DMS153 treated with DMSO at 0.1 percent for 48 hours (cell line): ENCODE measurements around the gene PPIP5K2.
"Not testable (repeated sequence)": the region's sequence is repeated elsewhere in the genome, so short reads cannot be mapped to it uniquely, and the experiment has no call there.

Experiments
- DNase-seq: peaks from one replicate; lab custom pipeline; 2025; ENCODE audit not compliant: unreplicated experiment; lab: John Stamatoyannopoulos, UW

Gene PPIP5K2

DNA sequence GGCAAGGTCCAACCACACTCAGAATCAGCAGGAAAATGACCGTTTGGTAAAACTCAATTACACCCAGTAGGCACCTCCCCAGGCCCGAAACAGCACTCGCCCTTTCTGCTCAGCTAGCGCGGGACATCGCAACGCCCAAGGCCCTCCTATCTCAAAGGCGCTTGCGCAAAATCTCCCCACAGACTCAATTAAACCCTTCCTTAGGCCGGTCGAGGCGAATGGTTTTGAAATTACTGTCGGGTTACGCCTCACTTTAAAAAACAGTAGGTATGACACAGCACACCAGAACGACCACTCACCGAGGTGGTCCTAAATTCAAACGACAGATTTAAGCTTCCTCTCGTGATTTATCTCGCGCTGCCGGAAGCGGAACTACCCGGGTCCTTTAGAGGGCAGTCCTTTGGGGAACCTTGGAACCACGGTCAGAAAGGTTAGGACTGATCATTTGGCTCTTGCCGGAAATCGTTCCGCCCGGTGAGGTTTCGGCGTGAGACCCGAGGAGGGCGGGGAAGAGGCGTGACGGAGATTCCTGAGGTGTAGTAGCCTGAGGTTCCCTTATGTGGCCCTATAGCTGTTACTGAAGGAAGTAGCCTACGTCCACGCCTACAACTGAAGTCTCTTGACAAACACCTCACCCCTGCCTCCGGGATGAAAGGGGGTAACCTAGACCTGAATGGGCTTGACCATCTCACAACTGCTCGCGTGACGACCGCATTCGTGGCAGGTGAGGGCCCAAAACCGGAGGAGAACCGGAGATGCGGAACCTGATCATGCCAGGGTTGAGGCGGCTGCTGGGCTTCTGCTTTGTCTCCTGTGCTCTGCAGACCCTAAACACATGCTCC lies at the start of gene PPIP5K2, which contains the start of gene GIN1:
PPIP5K2 (plus strand) TSS at position 537 of the 842 bp plus-strand sequence. CDS start 9,289 bp downstream, outside the sequence.
GIN1 (minus strand) TSS at position 374 of the 842 bp plus-strand sequence. CDS start 11,431 bp downstream, outside the sequence.
- DNase-seq = peak; percentile 73

DNA sequence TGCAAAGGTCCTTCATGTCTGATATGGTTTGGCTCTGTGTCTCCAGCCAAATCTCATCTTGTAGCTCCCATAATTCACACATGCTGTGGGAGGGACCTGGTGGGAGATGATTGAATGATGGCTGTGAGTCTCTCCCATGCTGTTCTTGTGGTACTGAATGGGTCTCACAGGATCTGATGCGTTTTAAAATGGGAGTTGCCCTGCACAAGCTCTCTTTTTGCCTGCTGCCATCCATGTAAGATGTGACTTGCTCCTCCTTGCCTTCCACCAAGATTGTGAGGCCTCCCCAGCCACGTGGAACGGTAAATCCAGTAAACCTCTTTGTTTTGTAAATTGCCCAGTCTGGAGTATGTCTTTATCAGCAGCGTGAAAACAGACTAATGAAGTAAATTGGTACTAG lies 46.6 kb upstream of the PPIP5K2 start:
- not testable (repeated sequence) for DNase-seq

- DNase-seq = no peak
These were observed 44.7 kb upstream of the PPIP5K2 start for GRCh38 chr5:103075442-103075841.

DNA sequence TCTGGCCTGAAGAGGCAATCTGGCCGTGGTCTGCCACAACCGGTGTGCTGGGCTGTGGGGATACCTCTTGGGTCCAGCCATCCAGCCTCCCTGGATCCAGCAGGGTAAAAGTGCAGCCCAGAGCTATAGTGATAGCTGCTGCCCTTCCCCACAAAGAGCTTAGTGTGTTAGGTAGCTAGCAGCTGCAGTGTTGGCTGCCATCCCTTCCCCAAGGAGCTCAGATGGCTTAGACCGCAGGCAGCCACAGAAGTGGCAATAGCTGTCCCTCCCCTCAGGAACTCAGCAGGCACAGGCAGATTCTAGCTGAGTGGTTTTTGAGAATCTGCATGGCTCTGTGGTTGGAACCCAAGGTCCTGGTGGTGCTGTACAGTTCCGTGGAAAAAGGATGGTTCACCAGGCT lies 40.3 kb upstream of the PPIP5K2 start:
- no peak for DNase-seq

GRCh38 chr5:103086547-103086946 lies 33.6 kb upstream of the PPIP5K2 start:
- DNase-seq = no peak

DNA sequence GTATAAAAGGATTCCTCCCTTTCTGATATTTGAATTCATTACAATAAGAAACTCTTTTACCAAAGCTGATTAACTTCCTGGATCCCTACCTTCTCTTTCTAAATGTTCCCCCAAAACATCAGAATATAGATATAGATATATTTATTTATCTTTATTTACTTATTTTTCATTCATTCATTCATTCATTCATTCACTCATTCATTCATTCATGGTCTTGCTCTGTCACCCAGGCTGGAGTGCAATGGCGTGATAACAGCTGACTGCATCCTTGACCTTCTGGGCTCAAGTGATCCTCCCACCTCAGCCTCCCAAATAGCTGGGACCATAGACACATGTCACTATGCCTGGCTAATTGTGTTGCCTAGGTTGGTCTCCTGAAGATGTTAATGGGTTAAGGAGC lies 30.8 kb upstream of the PPIP5K2 start:
- DNase-seq = no peak

DNA sequence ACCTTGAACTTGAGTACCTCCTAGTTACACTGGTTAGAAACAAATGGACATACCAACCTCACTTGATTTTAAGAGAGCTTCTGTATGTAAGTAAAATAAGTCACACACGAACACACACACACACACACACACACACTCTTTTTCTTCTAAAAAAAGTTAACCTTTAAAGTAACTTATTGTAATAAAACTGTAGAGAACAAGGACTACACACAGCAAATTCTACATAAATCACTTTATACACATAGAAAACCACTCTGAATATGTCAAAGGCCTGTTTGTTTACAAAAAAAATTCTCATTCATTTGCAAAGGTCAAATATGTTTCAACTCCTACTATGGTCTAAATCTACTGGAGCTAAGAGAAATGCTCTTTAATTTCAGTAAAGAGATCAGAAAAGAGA lies 29.3 kb upstream of the PPIP5K2 start:
- no peak for DNase-seq

DNA sequence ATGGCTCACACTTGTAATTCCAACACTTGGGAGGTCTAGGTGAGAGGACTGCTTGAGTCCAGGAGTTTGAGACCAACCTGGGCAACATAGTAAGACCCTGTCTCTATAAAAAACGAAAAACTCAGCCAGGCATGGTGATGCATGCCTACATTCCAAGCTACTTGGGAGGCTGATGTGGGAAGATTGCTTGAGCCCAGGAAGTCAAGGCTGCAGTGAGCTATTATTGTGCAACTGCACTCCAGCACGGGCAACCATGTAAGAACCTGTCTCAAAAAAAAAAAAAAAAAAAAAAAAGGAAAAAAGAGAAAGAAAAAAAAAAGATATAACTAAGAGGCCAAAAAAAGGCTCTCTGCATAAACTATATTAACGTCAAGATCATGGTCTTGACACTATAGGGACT lies 27.4 kb upstream of the PPIP5K2 start:
- no peak for DNase-seq

GRCh38 chr5:103093727-103094126 lies 26.4 kb upstream of the PPIP5K2 start:
- DNase-seq = no peak

- DNase-seq = no peak
These were observed 25.4 kb upstream of the PPIP5K2 start for GRCh38 chr5:103094737-103095136.

- no peak for DNase-seq
These were observed 21.1 kb upstream of the PPIP5K2 start for GRCh38 chr5:103098993-103099392.

DNA sequence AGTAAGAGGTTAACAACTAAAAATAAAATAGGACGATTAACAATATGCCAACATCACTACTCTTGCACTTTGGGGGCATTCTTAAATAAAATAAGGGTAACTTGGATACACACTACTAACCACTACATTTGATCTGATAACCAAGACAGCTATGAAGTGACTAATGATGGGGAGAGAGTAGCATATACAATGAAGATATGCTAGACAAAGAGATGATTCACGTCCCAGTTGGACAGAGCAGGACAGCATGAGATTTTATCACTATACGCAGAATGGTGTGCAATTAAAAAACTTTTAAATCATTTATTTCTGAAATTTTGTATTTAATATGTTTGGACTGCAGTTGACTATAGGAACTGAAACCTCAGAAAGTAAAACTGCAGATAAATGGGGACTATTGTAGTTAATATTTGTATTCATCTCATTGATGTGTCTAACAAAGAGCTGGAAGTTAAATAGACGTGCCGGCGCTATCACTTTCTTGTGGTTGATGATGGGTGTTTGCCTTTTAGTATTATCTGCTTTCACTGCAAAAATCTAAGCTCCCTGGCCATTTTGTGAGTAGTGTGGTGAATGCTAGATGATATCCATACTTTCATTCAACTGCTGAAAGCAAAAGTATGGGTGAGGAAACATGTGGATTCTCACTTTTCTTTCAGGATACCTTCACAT lies 18.9 kb upstream of the PPIP5K2 start:
- DNase-seq = no peak

- DNase-seq = no peak
These were observed 17.9 kb upstream of the PPIP5K2 start for GRCh38 chr5:103102234-103102633.

DNA sequence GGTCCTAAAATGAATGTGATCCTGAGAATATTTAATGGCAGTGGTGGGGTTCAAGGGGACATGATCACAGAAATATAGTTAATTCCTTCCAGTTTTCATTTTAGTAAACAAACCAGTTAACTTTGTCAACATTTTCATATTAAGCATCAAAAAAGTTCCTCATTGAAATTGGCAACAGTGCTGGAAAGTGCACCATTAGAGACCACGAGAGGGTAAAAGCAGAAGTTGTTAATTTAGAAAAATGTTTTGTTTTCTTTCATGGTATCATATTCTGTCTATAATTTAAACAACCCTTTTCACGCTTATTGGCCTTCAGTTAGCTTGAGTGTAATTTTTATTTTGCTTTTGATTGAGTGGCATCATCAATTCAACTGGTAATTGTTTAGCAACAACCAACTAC lies 12.0 kb upstream of the PPIP5K2 start:
- no peak for DNase-seq

DNA sequence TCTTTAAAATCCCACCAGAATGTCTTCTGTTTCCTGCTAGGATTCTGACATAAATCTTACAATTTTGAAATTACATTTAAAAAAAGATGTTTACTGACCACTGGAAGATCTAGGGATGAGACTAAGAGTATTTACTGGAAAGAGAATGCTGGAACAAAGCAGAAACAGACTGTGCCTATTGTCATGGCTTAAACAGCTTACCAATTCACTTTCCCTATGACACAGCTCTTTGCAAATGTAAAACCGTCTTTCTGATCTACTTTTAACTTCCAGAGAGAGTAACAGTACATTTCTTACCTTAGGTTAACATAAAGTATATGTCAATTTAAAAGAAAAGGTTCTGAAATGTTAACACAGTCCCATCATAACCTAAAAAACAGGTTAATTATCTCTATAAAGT lies 10.8 kb upstream of the PPIP5K2 start:
- no peak for DNase-seq

- no peak for DNase-seq
These were observed 9.7 kb upstream of the PPIP5K2 start for GRCh38 chr5:103110403-103110802.

GRCh38 chr5:103111468-103111867 lies 8.6 kb upstream of the PPIP5K2 start:
- no peak for DNase-seq

- DNase-seq = no peak
These were observed 7.2 kb upstream of the PPIP5K2 start for GRCh38 chr5:103112910-103113309.

DNA sequence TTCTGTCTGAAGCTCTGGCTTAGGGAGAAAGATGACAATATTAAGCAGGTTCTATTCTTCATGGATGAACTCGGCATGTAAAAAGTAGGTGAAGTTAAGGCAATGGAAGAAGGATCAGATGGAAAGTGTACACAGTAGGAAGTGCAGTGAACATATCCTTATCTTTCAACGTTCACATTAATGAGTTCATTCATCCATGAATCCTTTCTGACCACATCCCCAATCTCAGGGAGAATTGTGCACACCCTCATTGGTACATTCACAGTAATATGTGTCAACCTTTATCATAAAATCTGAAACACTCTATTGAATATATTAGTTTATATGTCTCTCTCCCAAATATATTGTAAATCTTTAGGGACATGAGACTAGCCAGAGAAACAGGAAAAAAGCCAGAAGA lies 5.7 kb upstream of the PPIP5K2 start:
- no peak for DNase-seq

GRCh38 chr5:103117471-103117991 lies 2.6 kb upstream of the PPIP5K2 start:
- DNase-seq = no peak

GRCh38 chr5:103119070-103119764 lies 884 bp upstream of the PPIP5K2 start:
- no peak for DNase-seq
